Smooth muscle cell (in vitro differentiated cells): ENCODE data around the gene ADH4. TPM values are rescaled to one million over a fixed set of nuclear protein-coding genes. Genes with fewer than 3 reads are reported as not detected.

ENCODE experiments used
- DNase-seq: peaks from one replicate; lab custom pipeline; 2025; ENCODE audit not compliant: unreplicated experiment; lab: John Stamatoyannopoulos, UW
- H2AFZ ChIP-seq: fragments of 200-600 bp; sonication (generic); 2 replicates; pipeline ENCODE4 v1.6.0; 2016; ENCODE audit warnings: antibody characterized with exemption, low read depth, mild to moderate bottlenecking
- H3F3A ChIP-seq: fragments of 200-600 bp; sonication (generic); 2 replicates; pipeline ENCODE4 v1.6.0; 2017; ENCODE audit warnings: antibody characterized with exemption, low read depth
- H3K27ac ChIP-seq: fragments of 200-600 bp; sonication (generic); 2 replicates; pipeline ENCODE4 v1.5.1; 2016; ENCODE audit warnings: low read depth, mild to moderate bottlenecking
- H3K27me3 ChIP-seq: fragments of 200-600 bp; sonication (generic); 2 replicates; pipeline ENCODE4 v1.6.1; 2016; ENCODE audit warnings: low read depth, mild to moderate bottlenecking
- H3K36me3 ChIP-seq: fragments of 200-600 bp; sonication (generic); 2 replicates; pipeline ENCODE4 v1.5.1; 2016; ENCODE audit warnings: low read depth
- H3K4me1 ChIP-seq: fragments of 200-600 bp; sonication (generic); 2 replicates; pipeline ENCODE4 v1.5.1; 2016; ENCODE audit warnings: low read depth
- H3K4me2 ChIP-seq: fragments of 200-600 bp; sonication (generic); 2 replicates; pipeline ENCODE4 v1.6.0; 2016; ENCODE audit warnings: mild to moderate bottlenecking
- H3K4me3 ChIP-seq: fragments of 200-600 bp; sonication (generic); 2 replicates; pipeline ENCODE4 v1.5.1; 2016; ENCODE audit warnings: mild to moderate bottlenecking
- H3K79me2 ChIP-seq: fragments of 200-600 bp; sonication (generic); 2 replicates; pipeline ENCODE4 v1.6.0; 2016; ENCODE audit warnings: low read depth, mild to moderate bottlenecking
- H3K9ac ChIP-seq: fragments of 200-600 bp; sonication (generic); 2 replicates; pipeline ENCODE4 v1.6.0; 2016; ENCODE audit warnings: low read depth
- H3K9me3 ChIP-seq: fragments of 200-600 bp; sonication (generic); replicated peaks from 2 replicates; pipeline ENCODE4 v1.5.1; 2016; ENCODE audit warnings: low read depth
- H4K20me1 ChIP-seq: fragments of 200-600 bp; sonication (generic); 2 replicates; pipeline ENCODE4 v1.6.0; 2016; ENCODE audit warnings: low read depth
- WGBS: methylation state at CpG from one replicate; pipeline ENCODE4 v1.1.7; 2016; ENCODE audit warnings: low lambda C conversion rate; 5-methylcytosine and 5-hydroxymethylcytosine counted together
- polyA plus RNA-seq: library from polyadenylated mRNA; unstranded; fragments of >200 nt; fragmentation: Nextera tagmentation; extraction: Ambion mirVana; gene quantifications from 2 replicates; pipeline ENCODE4 v1.2.1, GENCODE V29; 2016
- total RNA-seq: library from RNA; depleted of rRNA; stranded (reverse); fragments of >200 nt; gene quantifications from 2 replicates; pipeline ENCODE4 v1.2.3, GENCODE V29; 2014
- TF ChIP-seq, protein P1 (sequence below): fragments of 200-600 bp; sonication (generic); IDR thresholded peaks from 2 replicates; pipeline ENCODE4 v1.5.1; 2017; ENCODE audit warnings: borderline replicate concordance, mild to moderate bottlenecking, antibody characterized with exemption; ENCODE audit not compliant: insufficient read depth, poor library complexity, severe bottlenecking

ADH4 gene
- total and polyA plus RNA-seq, 2 experiments from 2014 or later: not detected

DNA sequence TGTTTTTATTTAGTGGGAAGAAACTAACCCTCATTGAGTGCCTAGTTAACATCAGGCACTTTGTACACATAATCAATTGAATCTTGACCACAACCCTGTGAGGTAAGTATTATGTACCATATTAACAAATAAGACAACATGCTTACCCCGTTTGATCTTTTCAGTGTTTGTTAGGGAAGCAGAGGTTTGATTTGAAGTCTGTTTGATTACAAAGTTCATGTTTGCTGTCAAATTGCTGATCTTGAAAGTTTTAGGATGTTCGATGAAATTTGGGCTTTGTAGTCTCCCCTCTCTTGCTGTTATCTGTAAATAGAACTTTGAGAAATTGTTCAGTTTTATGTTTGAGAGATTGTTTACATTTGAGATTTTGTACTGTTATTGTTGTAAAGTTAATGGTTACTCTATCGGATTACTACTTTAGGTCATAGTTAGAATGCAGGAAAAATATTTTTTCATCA lies 13.4 kb upstream of the ADH4 start:
- no peaks in the 10 kb centered on the region for H3K36me3 ChIP-seq
- no peaks in the 10 kb centered on the region for H3K4me1 ChIP-seq
- no peaks in the 10 kb centered on the region for H4K20me1 ChIP-seq
- H3K9me3 ChIP-seq: no peaks in the 10 kb centered on the region
- H3K27ac ChIP-seq: no peak overlapping the region
- TF ChIP-seq, protein P1, sequence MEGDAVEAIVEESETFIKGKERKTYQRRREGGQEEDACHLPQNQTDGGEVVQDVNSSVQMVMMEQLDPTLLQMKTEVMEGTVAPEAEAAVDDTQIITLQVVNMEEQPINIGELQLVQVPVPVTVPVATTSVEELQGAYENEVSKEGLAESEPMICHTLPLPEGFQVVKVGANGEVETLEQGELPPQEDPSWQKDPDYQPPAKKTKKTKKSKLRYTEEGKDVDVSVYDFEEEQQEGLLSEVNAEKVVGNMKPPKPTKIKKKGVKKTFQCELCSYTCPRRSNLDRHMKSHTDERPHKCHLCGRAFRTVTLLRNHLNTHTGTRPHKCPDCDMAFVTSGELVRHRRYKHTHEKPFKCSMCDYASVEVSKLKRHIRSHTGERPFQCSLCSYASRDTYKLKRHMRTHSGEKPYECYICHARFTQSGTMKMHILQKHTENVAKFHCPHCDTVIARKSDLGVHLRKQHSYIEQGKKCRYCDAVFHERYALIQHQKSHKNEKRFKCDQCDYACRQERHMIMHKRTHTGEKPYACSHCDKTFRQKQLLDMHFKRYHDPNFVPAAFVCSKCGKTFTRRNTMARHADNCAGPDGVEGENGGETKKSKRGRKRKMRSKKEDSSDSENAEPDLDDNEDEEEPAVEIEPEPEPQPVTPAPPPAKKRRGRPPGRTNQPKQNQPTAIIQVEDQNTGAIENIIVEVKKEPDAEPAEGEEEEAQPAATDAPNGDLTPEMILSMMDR: no peak
- no peak overlapping the region for H2AFZ ChIP-seq
- H3K4me2 ChIP-seq: no peak overlapping the region
- no peak overlapping the region for H3K4me3 ChIP-seq
- H3F3A ChIP-seq: no peaks in the 10 kb centered on the region
- no peak for DNase-seq
- no peak overlapping the region for H3K9ac ChIP-seq
- H3K27me3 ChIP-seq: no peaks in the 10 kb centered on the region
- 88% methylated on average over 3 of the region's 3 CpGs for WGBS
- H3K79me2 ChIP-seq: no peaks in the 10 kb centered on the region

DNA sequence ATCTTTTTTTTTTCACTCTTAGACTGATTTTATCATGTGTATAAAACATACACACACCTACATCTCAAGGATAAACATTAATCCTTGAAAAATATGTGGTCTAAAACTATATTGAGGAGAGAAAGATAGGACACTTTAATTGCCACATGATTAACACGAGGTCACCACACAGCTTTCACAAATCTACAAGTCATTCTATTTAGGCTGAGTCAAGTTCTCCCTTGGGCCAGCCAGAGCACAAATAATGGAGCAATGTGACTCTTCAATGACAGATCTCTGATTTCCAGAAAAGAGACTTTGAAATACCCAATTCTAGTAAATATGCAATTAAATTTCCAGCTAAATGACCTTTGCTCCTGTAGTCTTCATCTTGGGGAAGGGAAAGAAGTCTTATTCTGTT lies 12.9 kb upstream of the ADH4 start:
- no peaks in the 10 kb centered on the region for H3K9me3 ChIP-seq
- WGBS: 67% methylated on average over 1 of the region's 1 CpG
- H3K27ac ChIP-seq: no peak overlapping the region
- no peak for DNase-seq
- no peaks in the 10 kb centered on the region for H3K36me3 ChIP-seq
- no peaks in the 10 kb centered on the region for H3K27me3 ChIP-seq
- H3K9ac ChIP-seq: no peak overlapping the region
- no peak overlapping the region for H3K4me3 ChIP-seq
- TF ChIP-seq, protein P1: no peak
- H3F3A ChIP-seq: no peaks in the 10 kb centered on the region
- H3K4me2 ChIP-seq: no peak overlapping the region
- no peaks in the 10 kb centered on the region for H3K4me1 ChIP-seq
- H3K79me2 ChIP-seq: no peaks in the 10 kb centered on the region
- no peak overlapping the region for H2AFZ ChIP-seq
- no peaks in the 10 kb centered on the region for H4K20me1 ChIP-seq

DNA sequence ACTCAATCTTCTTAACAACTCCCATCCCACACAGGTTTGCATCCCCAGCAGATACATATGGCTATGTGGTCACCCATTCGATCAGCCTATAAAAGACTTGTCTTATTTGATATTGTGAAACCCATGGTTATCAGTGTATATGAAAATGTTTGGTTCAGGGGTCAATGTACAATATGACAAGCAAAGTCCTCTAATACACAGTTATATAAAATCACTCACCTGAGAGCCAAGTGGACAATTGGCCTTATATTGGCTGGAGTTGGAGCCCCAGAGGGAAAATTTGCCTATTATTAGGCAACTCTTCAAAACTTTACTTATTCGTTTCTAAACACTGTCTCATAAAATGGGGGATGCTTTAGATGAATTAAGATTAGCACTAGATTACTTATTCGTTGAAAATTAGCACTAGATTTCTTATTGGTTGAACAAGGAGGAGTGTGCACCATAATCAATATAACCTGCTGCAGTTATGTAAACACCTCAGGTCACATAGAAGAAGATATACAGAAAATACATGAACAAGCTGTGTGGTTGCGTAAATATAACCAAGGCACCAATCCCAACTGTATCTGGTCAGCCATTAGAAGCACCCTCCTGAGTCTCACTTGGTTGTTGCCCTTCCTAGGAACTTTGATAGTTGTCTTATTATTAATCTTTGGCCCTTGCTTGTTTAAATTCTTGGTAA lies 10.7 kb upstream of the ADH4 start:
- H3K9me3 ChIP-seq: peaks cover 3% of the 10 kb centered on the region
- no peaks in the 10 kb centered on the region for H3K79me2 ChIP-seq
- H3K27me3 ChIP-seq: no peaks in the 10 kb centered on the region
- H3K27ac ChIP-seq: no peak overlapping the region
- H3F3A ChIP-seq: no peaks in the 10 kb centered on the region
- no peaks in the 10 kb centered on the region for H3K4me1 ChIP-seq
- H3K4me3 ChIP-seq: no peak overlapping the region
- TF ChIP-seq, protein P1: no peak
- no peaks in the 10 kb centered on the region for H4K20me1 ChIP-seq
- no peak overlapping the region for H3K9ac ChIP-seq
- DNase-seq: no peak
- 93% methylated on average over 4 of the region's 4 CpGs for WGBS
- H2AFZ ChIP-seq: no peak overlapping the region
- no peaks in the 10 kb centered on the region for H3K36me3 ChIP-seq
- H3K4me2 ChIP-seq: no peak overlapping the region

DNA sequence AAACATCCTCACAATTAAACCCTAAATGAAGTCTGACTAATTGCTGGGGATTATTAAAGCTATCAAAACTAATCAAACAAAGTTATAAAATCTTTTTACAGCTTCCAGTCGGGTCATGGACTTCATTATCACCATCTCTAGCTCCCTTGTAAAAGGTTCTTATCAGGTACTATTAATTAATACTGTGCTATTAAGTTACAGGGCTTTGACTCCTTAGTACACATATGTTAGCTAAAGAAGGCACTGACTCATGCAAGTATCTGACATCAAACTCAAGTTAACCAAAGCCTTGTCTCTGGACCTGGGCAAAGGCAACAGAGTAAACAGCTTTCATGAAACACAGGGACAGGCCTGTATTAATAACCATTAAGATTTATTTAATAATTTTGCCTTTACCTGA lies 7.9 kb upstream of the ADH4 start:
- TF ChIP-seq, protein P1: no peak
- DNase-seq: no peak

More for the DNA sequence above, 7.9 kb upstream of the ADH4 start:
- no peak overlapping the region for H3K27ac ChIP-seq
- H3K9ac ChIP-seq: no peak overlapping the region
- H3K9me3 ChIP-seq: peaks cover 3% of the 10 kb centered on the region
- no peak overlapping the region for H2AFZ ChIP-seq
- no peaks in the 10 kb centered on the region for H3F3A ChIP-seq
- 2% methylated on average over 1 of the region's 1 CpG for WGBS
- H4K20me1 ChIP-seq: no peaks in the 10 kb centered on the region
- H3K4me1 ChIP-seq: no peaks in the 10 kb centered on the region
- H3K4me2 ChIP-seq: no peak overlapping the region
- no peaks in the 10 kb centered on the region for H3K36me3 ChIP-seq
- no peaks in the 10 kb centered on the region for H3K27me3 ChIP-seq
- no peaks in the 10 kb centered on the region for H3K79me2 ChIP-seq
- H3K4me3 ChIP-seq: no peak overlapping the region
